Uterus (tissue), 4 donors: ENCODE data around the gene PLCH2. TPM values are rescaled to one million over a fixed set of nuclear protein-coding genes. Genes with fewer than 3 reads are reported as not detected.

Experiments used
- DNase-seq, 2 donors: peaks; one replicate each; pipeline ENCODE4 v3.0.0-alpha.2; 2019 to 2020
- H3K27ac ChIP-seq, 2 donors: fragments of 200-600 bp; sonication (generic); 1 replicate in 1 of 2; 2 replicates in 1 of 2; pipeline ENCODE4 v1.5.1; 2016 to 2018
- H3K27me3 ChIP-seq, 2 donors: fragments of 200-600 bp; sonication (generic); one replicate each; pipeline ENCODE4 v1.5.1; 2018 to 2019; ENCODE audit warnings: control low read depth in 1 of 2
- H3K36me3 ChIP-seq, 2 donors: fragments of 200-600 bp; sonication (generic); one replicate each; pipeline ENCODE4 v1.5.1; 2019; ENCODE audit warnings: control low read depth in 1 of 2
- H3K4me1 ChIP-seq, 2 donors: fragments of 200-600 bp; sonication (generic); one replicate each; pipeline ENCODE4 v1.5.1; 2018 to 2019; ENCODE audit warnings: control low read depth in 1 of 2
- H3K4me3 ChIP-seq, 2 donors: fragments of 200-600 bp; sonication (generic); 1 replicate in 1 of 2; 2 replicates in 1 of 2; pipeline ENCODE4 v1.5.1; 2018 to 2019; ENCODE audit warnings: mild to moderate bottlenecking in 1 of 2
- H3K9me3 ChIP-seq, 2 donors: fragments of 200-600 bp; sonication (generic); one replicate each; pipeline ENCODE4 v1.5.1; 2019; ENCODE audit warnings: control low read depth in 1 of 2
- POLR2A ChIP-seq, 2 donors: fragments of 450-650 bp; IDR thresholded peaks; one replicate each; pipeline ENCODE4 v1.6.1; 2016; ENCODE audit warnings: antibody characterized with exemption in 2 of 2, mild to moderate bottlenecking in 1 of 2, moderate library complexity in 1 of 2
- intact Hi-C: fragments of 100-400 bp; cut with DNase I; formaldehyde crosslinking; loops from one replicate; pipeline ENCODE4 v1.15.1; 2023; ENCODE audit warnings: low total_unique reads
- total RNA-seq, 4 donors: library from RNA; depleted of rRNA in 3 of 4; stranded (reverse); fragments of >200 nt in 3 of 4; gene quantifications; one replicate each; pipeline versions ENCODE4 v1.1.0 to v1.2.4, GENCODE V29; 2014 to 2023
- TF ChIP-seq, protein P1 (sequence below), 4 experiments: fragments of 200-600 bp in 2 of 4; fragments of 450-650 bp in 2 of 4; sonication (generic) in 2 of 4; IDR thresholded peaks; one replicate each; pipeline ENCODE4 v1.5.1; 2016 to 2019; ENCODE audit warnings: antibody characterized with exemption in 4 of 4, mild to moderate bottlenecking in 2 of 4, moderate library complexity in 1 of 4
- donor health status: DM: yes; HTN: yes; CAD: no.

PLCH2 gene
- total RNA-seq, 4 donors from 2014 or later: 0.21 to 3.0 TPM; not detected in 2

DNA sequence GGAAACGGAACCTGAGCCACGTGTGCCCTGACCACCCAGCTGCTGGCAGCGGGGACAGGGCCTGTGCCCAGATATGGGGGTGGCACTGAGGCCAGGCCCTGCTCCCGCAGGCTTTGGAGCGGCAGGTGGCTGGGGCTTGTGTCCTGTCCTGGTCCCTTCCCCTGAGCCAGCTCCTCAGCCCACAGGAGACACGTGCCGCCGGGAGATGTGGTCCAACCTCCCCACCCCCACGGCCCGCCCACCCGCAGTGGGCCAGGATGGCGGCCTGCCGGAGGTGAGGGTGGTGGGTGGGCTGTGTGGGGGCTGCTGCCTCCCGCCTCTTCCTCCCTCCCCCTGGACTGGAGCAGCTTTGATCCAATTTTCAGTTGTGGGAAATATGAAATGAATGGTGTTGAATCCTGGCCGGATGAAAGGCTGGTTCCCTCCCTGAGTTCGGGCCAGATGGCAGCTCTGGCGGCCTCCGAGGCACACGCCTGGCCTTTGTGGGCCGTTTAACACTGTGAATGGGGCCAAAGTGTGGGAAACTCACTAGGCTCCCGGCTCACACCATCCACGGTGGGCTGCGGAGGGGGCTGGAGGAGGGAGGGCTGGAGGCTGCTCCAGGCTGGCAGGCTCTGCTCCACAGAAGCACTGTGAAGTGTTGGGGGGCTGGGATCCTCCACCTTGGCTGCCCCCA is 56.5 kb downstream of the PLCH2 start:
- Histone ChIP-seq H3K36me3 (no peaks in the 10 kb centered on the region), H3K4me1 (peaks cover 0 to 12% of the 10 kb centered on the region in 2 donors), H3K9me3 (no peaks in the 10 kb centered on the region), H3K27ac (no peak overlapping the region), H3K4me3 (no peak overlapping the region), H3K27me3 (peaks cover 19 to 37% of the 10 kb centered on the region in 2 donors)
- intact Hi-C loops: no loop called here
- no peak for DNase-seq
- TF ChIP-seq POLR2A (IDR thresholded peaks at IDR 0.05): no peak
- TF ChIP-seq, protein P1, sequence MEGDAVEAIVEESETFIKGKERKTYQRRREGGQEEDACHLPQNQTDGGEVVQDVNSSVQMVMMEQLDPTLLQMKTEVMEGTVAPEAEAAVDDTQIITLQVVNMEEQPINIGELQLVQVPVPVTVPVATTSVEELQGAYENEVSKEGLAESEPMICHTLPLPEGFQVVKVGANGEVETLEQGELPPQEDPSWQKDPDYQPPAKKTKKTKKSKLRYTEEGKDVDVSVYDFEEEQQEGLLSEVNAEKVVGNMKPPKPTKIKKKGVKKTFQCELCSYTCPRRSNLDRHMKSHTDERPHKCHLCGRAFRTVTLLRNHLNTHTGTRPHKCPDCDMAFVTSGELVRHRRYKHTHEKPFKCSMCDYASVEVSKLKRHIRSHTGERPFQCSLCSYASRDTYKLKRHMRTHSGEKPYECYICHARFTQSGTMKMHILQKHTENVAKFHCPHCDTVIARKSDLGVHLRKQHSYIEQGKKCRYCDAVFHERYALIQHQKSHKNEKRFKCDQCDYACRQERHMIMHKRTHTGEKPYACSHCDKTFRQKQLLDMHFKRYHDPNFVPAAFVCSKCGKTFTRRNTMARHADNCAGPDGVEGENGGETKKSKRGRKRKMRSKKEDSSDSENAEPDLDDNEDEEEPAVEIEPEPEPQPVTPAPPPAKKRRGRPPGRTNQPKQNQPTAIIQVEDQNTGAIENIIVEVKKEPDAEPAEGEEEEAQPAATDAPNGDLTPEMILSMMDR (IDR thresholded peaks at IDR 0.05): no peak

DNA sequence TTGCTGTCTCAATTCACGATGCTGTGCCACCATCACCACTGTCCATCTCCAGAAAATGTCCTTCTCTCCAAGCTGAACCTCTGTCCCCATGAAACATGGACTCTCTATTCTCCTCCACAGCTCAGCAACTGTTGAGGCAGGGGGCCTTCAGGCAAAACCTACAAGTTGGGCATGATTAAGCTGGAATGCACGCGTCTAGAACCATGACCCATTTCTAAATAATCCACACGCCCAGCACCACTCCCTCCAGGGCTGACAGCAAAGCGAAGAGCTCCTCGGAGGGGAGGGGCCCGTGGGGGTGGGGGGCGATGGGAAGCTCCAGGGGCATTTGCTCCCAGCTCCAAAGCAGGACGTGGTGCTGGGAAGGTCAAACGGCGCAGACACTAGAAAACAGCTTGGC is 57.3 kb downstream of the PLCH2 start:
- peaks cover 0 to 12% of the 10 kb centered on the region in 2 donors for H3K4me1 ChIP-seq
- no peaks in the 10 kb centered on the region for H3K36me3 ChIP-seq
- intact Hi-C loops: no loop called here
- H3K4me3 ChIP-seq: no peak overlapping the region
- no peaks in the 10 kb centered on the region for H3K9me3 ChIP-seq
- DNase-seq: no peak
- no peak overlapping the region for H3K27ac ChIP-seq
- peaks cover 19 to 37% of the 10 kb centered on the region in 2 donors for H3K27me3 ChIP-seq
- TF ChIP-seq POLR2A (IDR thresholded peaks at IDR 0.05): no peak
- TF ChIP-seq, protein P1 (IDR thresholded peaks at IDR 0.05): no peak

DNA sequence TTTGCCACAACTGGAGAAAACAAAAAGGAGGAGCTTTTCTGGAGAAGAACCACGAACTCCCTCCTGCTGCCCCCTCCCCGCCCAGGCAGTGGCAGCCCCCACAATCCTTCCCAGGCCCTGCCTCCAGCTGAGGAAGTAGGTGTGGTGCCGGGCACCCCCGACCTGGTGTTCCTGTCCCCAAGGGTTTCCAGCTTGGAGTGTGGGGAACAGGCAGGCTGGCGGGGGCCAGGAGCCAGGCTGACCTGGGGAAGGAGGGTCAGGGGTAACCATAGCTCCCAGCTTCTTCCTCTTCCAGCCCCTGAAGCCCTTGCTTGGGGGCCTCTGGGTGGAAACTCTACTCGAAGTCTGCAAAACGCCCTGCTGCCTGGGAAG is 58.2 kb downstream of the PLCH2 start:
- intact Hi-C loops: no loop called here
- H3K27me3 ChIP-seq: peaks cover 14 to 37% of the 10 kb centered on the region in 2 donors

DNA sequence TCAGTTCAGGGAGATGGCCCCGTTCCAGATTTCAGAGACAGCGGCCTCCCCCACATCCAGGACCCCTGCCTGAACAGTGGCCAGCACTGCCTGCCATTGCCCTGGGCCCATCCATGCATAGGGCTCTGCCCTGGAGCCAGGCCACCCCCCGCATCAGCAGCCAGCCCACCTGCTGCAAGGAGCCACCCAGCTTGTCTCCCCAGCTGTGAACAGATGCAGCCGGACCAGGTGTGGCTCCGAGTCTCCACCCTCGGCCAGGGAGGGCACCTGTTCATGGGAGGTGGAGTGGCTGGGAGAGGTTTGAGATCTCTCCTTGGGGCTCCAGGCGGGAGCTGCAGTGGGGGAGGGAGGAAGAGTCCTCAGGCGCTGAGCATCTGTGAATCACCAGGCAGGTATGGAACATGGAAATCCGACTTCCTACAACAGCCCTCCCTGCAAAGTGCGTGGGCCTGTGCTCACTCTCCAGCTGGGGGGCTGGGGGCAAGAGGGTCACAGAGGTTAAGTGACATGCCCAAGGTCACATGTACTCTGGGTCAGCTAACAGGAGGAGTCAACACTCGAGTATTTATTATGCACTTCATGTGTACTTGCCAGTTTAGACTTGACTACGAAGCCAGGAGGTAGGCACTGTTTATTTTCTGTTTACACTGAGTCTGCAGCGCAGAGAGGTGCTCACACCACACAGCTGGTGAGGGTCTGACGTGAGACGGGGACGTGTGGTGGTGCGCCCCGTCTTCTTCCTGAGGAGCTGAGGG is 58.8 kb downstream of the PLCH2 start:
- TF ChIP-seq POLR2A (IDR thresholded peaks at IDR 0.05): no peak
- TF ChIP-seq, protein P1 (IDR thresholded peaks at IDR 0.05): no peak
- peaks cover 0 to 12% of the 10 kb centered on the region in 2 donors for H3K4me1 ChIP-seq
- H3K27me3 ChIP-seq: peaks cover 14 to 37% of the 10 kb centered on the region in 2 donors
- H3K4me3 ChIP-seq: no peak overlapping the region
- no peaks in the 10 kb centered on the region for H3K36me3 ChIP-seq
- intact Hi-C loops: no loop called here
- DNase-seq: no peak
- H3K27ac ChIP-seq: no peak overlapping the region
- no peaks in the 10 kb centered on the region for H3K9me3 ChIP-seq

More for the DNA sequence above, 58.2 kb downstream of the PLCH2 start:
- H3K36me3 ChIP-seq: no peaks in the 10 kb centered on the region
- TF ChIP-seq, protein P1 (IDR thresholded peaks at IDR 0.05): no peak
- TF ChIP-seq POLR2A (IDR thresholded peaks at IDR 0.05): no peak
- DNase-seq: no peak
- peaks cover 0 to 12% of the 10 kb centered on the region in 2 donors for H3K4me1 ChIP-seq
- H3K9me3 ChIP-seq: no peaks in the 10 kb centered on the region
- H3K27ac ChIP-seq: no peak overlapping the region
- H3K4me3 ChIP-seq: no peak overlapping the region

DNA sequence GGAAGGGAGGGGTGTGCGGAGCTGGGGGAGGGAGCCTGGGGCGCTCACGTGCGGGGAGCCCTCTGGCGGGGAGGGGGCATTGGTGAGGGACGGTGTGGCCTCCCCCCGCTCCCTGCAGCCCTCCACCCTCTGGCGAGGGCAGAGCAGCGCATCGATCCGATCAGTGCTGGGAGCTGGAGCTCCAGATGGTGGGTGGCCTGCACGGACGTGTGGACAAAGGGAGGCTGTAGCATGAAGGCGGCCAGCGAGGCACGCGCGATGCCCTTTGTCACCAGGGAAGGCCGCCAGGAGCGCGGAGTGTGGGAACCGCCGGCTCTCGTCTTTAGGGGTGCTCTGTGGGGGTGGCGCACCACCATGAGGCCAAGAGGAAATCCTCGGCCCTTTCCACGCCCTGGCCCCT is 59.4 kb downstream of the PLCH2 start:
- Histone ChIP-seq H3K9me3 (no peaks in the 10 kb centered on the region), H3K4me3 (no peak overlapping the region), H3K36me3 (no peaks in the 10 kb centered on the region), H3K4me1 (peaks cover 0 to 7% of the 10 kb centered on the region in 2 donors), H3K27me3 (peaks cover 11 to 35% of the 10 kb centered on the region in 2 donors), H3K27ac (no peak overlapping the region)
- intact Hi-C loops: no loop called here
- TF ChIP-seq, protein P1 (IDR thresholded peaks at IDR 0.05): no peak
- no peak for TF ChIP-seq POLR2A (IDR thresholded peaks at IDR 0.05)
- DNase-seq: no peak
